NCI-H2029 treated with DMSO at 0.1 percent for 48 hours (cell line): Measurements from ENCODE around the gene POLR2J.
"Not testable (repeated sequence)": the region's sequence is repeated elsewhere in the genome, so short reads cannot be mapped to it uniquely, and the experiment has no call there.

ENCODE experiments used
- DNase-seq: peaks from one replicate; lab custom pipeline; 2025; lab: John Stamatoyannopoulos, UW

Gene POLR2J

DNA sequence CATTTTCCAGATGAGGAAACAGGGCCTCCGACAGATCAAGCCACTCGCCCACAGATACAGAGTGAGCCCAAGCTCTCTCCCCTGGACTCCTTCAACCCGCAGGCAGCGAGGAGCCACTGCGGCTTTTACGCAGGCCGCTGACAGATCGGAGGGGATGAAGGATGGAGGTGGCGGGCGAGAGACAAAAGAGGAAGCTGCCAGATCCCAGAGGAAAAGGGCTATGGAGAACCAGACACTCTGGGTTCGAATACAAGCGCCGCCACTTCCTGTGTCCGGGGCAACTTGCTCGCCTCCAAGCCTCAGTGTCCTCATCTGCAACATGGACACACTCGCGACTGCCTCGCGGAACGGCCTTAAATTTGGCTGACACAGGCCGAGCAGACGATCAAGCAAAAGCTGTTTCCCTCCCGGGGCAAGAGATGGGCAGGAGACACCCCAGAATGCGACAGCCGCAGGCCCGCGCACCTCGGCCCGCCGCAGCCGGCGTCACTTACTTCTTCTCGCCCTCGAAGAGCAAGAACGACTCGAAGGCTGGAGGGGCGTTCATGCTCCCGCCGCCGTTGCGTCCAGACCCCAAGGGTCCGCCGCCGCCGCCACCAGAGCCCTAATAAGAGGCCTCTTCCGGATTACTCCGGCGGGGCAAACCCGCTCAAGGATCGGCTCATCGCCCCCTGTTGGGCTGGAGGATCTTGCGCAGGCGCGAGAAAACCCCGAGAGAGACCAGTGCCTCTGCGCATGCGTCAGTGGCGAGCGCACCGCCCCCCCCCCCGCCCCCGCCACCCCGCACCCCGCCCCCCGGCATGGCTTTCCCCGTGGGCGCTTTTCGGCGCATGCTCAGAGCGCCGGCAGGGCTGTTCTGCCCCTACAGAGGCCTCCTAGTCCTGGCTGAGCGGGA lies at the start of gene POLR2J:
Gene POLR2J (minus strand): TSS at position 609 of the 895 bp plus-strand sequence. CDS start 62 bp downstream, at position 547.
- not testable (repeated sequence) for DNase-seq

DNA sequence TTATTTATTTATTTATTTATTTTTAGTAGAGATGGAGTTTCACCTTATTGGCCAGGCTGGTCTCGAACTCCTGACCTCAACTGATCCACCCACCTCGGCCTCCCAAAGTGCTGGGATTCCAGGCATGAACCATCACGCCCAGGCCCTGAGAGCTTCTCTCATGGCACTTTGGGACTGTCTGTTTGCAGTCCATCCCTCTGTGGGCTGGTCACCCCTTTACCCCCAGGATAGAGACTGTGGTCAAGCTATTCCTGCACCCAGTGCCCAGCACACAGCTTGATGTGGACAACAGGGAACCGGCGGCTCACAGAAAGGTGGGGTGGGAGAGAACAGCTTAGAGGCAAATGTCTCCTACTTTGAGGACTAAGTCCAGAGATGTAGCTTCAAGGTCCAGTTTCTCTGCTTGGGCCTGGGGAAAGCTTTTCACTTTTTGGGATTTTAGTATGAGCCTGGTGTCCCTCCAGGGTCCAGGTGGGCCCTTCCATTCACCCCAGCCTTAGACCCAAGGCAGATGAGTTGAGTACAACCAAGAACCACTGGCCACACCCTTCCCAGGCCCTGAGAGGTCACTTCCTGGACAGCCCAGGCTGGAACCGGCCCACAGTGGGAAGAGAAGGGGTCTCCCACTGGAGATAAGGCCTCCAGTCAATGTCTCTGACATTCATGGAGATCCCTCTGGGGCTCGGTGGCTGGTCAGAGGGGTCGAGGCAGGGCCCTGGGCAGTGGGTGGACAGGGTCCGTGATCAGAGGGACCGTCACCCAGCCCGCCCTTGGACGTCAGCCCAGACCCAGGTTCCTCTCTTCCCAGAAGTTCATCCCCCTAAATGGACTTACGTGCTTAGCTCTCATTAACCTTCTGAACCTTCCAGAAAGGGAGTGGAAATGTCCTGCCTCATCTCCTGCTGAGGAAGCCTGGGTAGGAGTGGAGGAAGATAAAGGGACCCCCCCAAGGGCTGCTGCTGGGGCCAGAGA lies 49.4 kb upstream of the POLR2J start:
- DNase-seq, result not testable (repeated sequence)

DNA sequence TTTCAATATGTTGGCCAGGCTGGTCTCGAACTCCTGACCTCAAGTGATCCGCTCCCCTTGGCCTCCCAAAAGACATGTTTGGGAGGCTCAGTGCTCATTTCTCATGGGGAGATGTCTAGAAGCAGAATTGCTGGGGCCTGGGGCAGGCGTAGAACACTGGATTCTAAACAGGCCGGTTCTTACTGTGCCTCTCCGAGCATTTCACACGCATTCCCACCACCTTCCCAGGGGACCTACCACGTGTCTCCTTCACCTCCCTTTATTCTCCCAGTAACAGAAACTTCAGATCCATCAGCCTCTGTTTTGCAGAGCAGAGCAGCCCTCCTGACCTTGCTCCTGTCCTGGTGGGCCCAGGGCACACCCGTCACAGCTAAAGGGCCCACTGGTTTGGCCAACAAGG lies 48.5 kb upstream of the POLR2J start:
- not testable (repeated sequence) for DNase-seq

GRCh38 chr7:102524803-102525202 lies 46.1 kb upstream of the POLR2J start:
- not testable (repeated sequence) for DNase-seq

DNA sequence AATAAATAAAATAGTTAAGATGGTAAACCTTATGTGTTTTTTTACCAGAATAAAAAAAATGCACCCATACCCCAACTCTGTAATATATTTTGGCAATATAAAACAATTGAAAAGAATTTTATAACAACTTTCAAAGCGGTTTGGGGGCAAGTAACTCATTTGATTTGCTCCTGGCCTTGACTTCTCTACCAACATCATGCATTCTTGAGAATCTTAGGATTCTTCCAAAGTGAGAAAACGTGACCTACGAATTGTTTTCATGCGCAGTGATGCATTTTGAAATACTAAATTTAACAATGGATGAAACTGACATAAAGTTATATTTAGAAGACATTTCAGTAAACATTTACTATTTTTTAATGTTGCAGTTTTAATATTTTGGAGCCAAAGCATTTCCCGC lies 42.1 kb upstream of the POLR2J start:
- not testable (repeated sequence) for DNase-seq

DNA sequence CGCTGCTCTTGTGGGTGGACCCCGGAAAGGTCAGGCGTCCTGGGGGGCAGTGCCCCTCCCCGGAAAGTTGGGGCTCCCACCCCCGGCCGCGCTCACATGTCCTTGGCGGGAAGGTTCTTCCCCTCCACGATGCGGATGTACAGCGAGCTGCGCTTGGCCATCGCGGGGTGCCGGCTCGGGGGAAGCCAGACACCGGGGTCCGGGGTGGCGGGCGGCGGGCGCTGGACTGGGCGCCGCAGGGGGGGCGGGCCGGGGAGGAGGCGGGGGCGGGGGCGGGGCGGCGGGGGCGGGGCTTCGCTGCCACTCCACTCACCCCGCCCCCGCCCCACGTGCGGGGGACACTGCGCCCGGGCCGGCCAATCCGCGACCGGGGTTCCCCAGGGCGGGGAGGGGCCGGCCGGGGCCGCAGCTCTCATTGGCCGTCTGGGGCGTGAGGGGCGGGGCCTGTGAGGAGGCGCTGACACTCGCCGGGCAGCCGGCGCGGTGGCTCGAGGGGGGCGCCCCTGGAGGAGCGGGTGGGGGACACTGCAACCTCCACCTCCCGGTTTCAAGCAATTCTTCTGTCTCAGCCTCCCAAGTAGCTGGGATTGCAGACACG lies 38.9 kb upstream of the POLR2J start, which contains the start of gene RASA4B:
Gene RASA4B (minus strand): TSS at position 228 of the 598 bp plus-strand sequence. CDS start 67 bp downstream, at position 161.
- DNase-seq, result not testable (repeated sequence)

DNA sequence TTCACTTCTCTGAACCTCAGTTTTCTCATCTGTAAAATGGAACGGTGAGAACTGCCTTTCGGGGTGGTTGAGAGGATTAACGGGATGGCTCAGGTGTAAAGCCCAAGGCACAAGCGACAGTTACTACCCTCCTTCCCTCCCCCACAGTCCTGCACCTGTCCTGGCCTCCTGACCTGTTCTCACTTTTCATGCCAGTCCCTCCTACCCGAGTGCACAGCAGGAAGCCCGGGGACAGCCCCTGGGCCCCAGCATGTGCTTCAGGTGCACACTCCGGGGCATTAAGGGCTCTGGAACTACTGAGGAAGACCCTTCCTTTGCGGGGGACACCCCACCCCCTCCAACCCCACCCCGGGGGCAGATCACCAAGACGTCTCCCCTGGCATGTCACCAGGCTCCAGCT lies 38.2 kb upstream of the POLR2J start:
- DNase-seq, result not testable (repeated sequence)

DNA sequence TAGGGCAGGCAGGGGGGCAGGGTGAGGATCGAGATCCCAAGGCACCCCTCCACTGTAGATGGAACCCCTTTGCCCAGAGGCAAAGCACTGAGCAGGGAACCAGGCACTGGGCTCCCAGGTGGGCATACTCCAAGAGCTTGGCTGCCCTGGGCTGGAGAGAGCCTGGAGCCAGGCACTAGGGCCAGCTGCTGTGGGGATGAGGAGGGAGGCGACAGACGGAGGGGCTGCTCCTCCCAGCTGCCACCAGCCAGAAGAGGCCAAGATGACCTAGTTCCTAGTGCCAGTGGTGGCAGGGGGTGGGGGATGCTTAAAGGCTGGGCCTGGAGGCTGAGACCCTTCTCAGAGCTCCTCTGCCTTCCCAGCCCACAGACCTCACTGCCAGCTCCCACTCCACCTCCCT lies 37.2 kb upstream of the POLR2J start:
- not testable (repeated sequence) for DNase-seq

DNA sequence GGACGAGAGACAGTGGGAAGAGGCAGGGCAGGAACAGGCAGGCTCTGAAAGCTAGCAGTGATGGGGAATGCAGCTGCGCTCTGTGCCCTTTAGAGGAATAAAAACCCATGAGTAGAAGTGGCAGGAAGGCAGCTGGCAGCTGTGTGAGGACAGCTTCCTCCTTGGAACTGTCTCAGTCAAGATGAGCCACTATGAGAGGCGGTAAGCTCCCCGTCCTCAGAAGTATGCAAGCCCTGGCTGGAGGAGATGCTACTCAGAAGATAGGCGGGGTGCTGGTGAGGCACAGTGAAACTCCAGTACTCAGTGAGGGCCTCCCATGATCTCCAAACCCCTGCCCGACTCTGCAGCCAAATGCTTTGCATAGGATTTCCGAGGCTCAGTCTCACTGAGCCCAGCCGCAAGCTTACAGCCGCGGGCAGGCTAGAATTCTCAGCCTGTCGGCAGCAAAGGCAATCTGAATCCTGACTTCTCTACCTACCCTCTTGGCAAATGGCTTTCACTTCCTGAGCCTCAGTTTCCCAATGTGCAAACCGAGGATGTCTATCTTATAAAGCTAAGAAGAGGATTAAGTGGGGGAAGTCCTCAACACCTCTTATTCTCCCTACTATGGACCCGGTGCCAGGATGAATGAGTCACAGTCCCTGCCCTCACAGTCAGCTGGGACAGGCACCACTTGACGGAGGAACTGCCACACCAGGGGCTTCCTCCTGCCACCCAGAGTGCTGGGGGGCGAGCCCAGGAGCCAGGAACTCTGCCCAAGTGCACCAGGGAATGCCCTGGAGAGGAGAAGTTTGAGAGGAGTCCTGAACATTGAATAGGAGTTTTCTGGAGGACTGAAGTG lies 36.4 kb upstream of the POLR2J start:
- DNase-seq, result not testable (repeated sequence)

- DNase-seq, result not testable (repeated sequence)
Measured at GRCh38 chr7:102512642-102513221, 34.0 kb upstream of the POLR2J start.

GRCh38 chr7:102511860-102512522 lies 33.3 kb upstream of the POLR2J start:
- DNase-seq, result not testable (repeated sequence)

DNA sequence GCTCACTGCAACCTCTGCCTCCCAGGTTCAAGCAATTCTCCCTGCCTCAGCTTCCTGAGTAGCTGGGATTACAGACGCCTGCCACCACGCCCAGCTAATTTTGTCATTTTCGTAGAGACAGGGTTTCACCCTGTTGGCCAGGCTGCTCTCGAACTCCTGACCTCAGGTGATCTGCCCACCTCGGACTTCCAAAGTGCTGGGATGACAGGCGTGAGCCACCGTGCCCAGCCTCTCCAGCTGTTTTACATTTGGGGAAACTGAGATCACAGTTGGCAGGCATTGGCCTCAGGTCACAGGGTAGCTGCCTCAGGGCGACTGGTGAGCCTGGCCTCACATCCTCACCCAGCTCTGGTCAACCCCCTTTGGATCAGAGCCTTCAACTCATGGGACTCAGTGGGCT lies 31.9 kb upstream of the POLR2J start:
- DNase-seq, result not testable (repeated sequence)

GRCh38 chr7:102507410-102508088 lies 28.8 kb upstream of the POLR2J start:
- DNase-seq, result not testable (repeated sequence)

DNA sequence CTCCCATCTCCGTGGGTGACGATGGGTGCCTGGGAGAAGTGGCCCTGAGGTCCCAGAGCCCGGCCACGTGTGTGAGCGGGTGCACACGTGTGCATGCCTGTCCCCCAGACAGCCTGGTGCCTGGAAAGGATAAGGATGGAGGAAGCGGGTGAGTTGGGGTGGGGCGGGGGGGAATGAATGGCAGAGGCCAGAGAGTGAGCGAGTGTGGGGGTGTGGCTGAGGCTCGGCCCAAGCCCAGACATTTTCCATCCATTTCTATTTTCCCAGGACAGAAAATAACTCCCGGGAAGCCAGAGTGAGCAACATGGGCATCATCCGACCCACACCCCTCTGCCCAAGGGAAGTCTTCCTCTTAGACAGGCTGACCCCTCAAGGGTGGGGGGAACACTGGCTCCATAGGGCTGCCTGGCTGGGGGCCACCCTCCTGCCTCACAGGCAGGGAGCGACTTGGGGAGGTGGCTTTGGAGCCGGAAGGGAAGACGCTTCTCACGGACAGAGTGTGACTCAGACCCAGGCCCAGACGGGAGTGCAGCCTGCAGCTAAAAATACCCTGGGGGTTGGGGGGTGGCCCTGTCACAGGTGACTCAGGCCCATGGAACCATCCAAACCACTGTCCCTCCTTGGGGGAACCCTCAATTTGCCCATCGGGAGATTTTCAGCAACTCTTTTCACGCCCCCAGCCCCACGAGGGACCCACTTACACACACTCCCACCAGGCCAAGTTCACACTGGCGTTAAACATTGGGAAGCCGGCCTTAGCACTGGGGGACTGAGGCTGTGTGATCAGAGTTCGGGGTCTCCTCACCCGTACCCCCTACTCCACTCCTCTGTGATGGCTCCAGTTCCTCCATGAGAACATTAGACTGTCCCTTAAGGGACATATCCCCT lies 26.8 kb upstream of the POLR2J start:
- DNase-seq, result not testable (repeated sequence)

GRCh38 chr7:102503141-102503540 lies 24.4 kb upstream of the POLR2J start:
- DNase-seq, result not testable (repeated sequence)

GRCh38 chr7:102498321-102498720 lies 19.6 kb upstream of the POLR2J start:
- not testable (repeated sequence) for DNase-seq

GRCh38 chr7:102497308-102497707 lies 18.6 kb upstream of the POLR2J start:
- DNase-seq, result not testable (repeated sequence)

- not testable (repeated sequence) for DNase-seq
Measured at GRCh38 chr7:102496861-102497260, 18.1 kb upstream of the POLR2J start.
